Osteoblast (primary cell): ENCODE data around the gene HES4. TPM values are rescaled to one million over a fixed set of nuclear protein-coding genes. Genes with fewer than 3 reads are reported as not detected.
"Not testable (repeated sequence)": the region's sequence is repeated elsewhere in the genome, so short reads cannot be mapped to it uniquely, and the experiment has no call there.

ENCODE experiments used
- DNase-seq: peaks from one replicate; pipeline ENCODE4 v3.0.0; 2011; ENCODE audit warnings: low spot score, mixed read lengths; ENCODE audit not compliant: insufficient read length; ENCODE audit errors: missing footprints
- H2AFZ ChIP-seq: 2 replicates; pipeline ENCODE4 v1.6.0; 2011; ENCODE audit warnings: mild to moderate bottlenecking, low read length
- H3K27ac ChIP-seq: 2 replicates; pipeline ENCODE4 v1.5.1; 2011; ENCODE audit warnings: mild to moderate bottlenecking, low read depth, low read length, moderate library complexity
- H3K27me3 ChIP-seq: 2 replicates; pipeline ENCODE4 v1.6.0; 2012; ENCODE audit warnings: mild to moderate bottlenecking, control low read depth, inconsistent platforms, low read length, moderate library complexity; ENCODE audit not compliant: insufficient read depth
- H3K36me3 ChIP-seq: 2 replicates; pipeline ENCODE4 v1.5.1; 2011; ENCODE audit warnings: mild to moderate bottlenecking, low read length, control low read depth, moderate library complexity; ENCODE audit not compliant: insufficient read depth
- H3K4me1 ChIP-seq: 2 replicates; pipeline ENCODE4 v1.5.1; 2011; ENCODE audit warnings: mild to moderate bottlenecking, low read length, control low read depth, moderate library complexity; ENCODE audit not compliant: insufficient read depth
- H3K4me2 ChIP-seq: 2 replicates; pipeline ENCODE4 v1.6.0; 2011; ENCODE audit warnings: mild to moderate bottlenecking, low read length; ENCODE audit not compliant: insufficient read depth
- H3K4me3 ChIP-seq: fragments of 200-600 bp; sonication (generic); 3 replicates; pipeline ENCODE4 v1.5.1; 2012; ENCODE audit warnings: mild to moderate bottlenecking, low read length, inconsistent platforms; ENCODE audit not compliant: insufficient read depth
- H3K79me2 ChIP-seq: 2 replicates; pipeline ENCODE4 v1.6.0; 2012; ENCODE audit warnings: mild to moderate bottlenecking, low read length, control low read depth, inconsistent platforms; ENCODE audit not compliant: insufficient read depth
- H3K9me3 ChIP-seq: 2 replicates; pipeline ENCODE4 v1.5.1; 2011; ENCODE audit warnings: low read depth, low read length, control low read depth
- H4K20me1 ChIP-seq: 2 replicates; pipeline ENCODE4 v1.6.0; 2012; ENCODE audit warnings: mild to moderate bottlenecking, low read length, control low read depth; ENCODE audit not compliant: insufficient read depth
- total RNA-seq: library from RNA; depleted of rRNA; stranded (reverse); fragments of >200 nt; gene quantifications from 2 replicates; pipeline ENCODE4 v1.2.3, GENCODE V29; 2012
- TF ChIP-seq, protein P1 (sequence below): IDR thresholded peaks from 2 replicates; pipeline ENCODE4 v1.5.1; 2011; ENCODE audit warnings: mild to moderate bottlenecking, low read depth, low read length, moderate library complexity; ENCODE audit errors: extremely low read depth

The HES4 gene
- total RNA-seq, 1 donor, result 0.72 TPM

DNA sequence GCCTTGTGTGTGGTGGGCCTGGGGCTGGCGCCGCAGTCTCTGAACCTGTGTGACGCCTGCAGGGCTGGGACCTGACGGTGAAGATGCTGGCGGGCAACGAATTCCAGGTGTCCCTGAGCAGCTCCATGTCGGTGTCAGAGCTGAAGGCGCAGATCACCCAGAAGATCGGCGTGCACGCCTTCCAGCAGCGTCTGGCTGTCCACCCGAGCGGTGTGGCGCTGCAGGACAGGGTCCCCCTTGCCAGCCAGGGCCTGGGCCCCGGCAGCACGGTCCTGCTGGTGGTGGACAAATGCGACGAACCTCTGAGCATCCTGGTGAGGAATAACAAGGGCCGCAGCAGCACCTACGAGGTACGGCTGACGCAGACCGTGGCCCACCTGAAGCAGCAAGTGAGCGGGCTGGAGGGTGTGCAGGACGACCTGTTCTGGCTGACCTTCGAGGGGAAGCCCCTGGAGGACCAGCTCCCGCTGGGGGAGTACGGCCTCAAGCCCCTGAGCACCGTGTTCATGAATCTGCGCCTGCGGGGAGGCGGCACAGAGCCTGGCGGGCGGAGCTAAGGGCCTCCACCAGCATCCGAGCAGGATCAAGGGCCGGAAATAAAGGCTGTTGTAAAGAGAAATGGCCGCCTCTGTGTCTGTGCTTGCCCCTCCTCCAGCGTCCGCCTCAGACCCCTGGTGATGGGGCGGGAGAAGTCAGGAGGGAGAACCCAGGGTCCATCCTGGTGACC is 14.2 kb upstream of the HES4 start:
- peak overlapping the region; percentile 99 for H2AFZ ChIP-seq
- TF ChIP-seq, protein P1, sequence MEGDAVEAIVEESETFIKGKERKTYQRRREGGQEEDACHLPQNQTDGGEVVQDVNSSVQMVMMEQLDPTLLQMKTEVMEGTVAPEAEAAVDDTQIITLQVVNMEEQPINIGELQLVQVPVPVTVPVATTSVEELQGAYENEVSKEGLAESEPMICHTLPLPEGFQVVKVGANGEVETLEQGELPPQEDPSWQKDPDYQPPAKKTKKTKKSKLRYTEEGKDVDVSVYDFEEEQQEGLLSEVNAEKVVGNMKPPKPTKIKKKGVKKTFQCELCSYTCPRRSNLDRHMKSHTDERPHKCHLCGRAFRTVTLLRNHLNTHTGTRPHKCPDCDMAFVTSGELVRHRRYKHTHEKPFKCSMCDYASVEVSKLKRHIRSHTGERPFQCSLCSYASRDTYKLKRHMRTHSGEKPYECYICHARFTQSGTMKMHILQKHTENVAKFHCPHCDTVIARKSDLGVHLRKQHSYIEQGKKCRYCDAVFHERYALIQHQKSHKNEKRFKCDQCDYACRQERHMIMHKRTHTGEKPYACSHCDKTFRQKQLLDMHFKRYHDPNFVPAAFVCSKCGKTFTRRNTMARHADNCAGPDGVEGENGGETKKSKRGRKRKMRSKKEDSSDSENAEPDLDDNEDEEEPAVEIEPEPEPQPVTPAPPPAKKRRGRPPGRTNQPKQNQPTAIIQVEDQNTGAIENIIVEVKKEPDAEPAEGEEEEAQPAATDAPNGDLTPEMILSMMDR, result no peak
- peak overlapping the region; percentile 99 for H3K4me3 ChIP-seq
- no peaks in the 10 kb centered on the region for H3K79me2 ChIP-seq
- peak; percentile 49 for DNase-seq
- no peaks in the 10 kb centered on the region for H3K9me3 ChIP-seq
- no peaks in the 10 kb centered on the region for H3K36me3 ChIP-seq
- H3K27ac ChIP-seq, result peak overlapping the region; percentile 93
- no peaks in the 10 kb centered on the region for H3K27me3 ChIP-seq
- no peaks in the 10 kb centered on the region for H4K20me1 ChIP-seq
- no peaks in the 10 kb centered on the region for H3K4me1 ChIP-seq
- peak overlapping the region; percentile 96 for H3K4me2 ChIP-seq

DNA sequence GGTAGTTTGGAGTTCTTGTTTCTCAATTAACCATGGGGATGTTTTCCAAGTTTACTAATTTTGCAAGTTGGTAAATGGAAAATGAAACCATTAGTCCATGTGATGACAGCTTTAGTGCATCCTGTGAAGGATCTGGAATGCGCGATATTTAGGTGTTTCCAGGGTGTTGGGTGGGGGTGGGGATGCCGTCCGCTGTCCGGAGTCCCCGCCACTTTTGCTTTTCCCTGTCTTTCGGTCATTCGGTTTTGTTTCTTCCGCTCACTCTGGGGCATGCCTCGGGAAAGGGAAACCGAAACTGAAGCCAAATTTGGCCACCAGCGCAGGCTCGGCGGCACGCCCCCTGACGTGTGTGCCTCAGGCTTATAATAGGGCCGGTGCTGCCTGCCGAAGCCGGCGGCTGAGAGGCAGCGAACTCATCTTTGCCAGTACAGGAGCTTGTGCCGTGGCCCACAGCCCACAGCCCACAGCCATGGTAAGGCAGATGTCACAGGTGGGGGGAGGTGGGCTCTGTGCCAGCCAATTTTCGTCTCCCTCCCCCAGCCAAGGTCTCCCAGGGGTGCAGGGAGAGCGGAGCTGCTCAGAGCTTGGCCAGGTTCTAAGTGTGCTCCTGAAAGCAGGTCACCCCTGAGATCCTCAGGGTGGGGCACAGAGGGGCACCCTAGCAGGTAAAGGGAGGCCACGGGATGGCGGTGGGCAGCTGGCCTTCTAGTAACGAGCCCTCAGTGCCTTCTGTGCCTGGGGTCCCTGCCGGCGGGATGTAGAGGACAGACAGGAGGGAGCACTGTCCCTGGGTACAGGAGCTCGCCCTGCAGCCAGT is 13.4 kb upstream of the HES4 start, which contains the start of gene ISG15:
Gene ISG15, plus strand, starts transcription at position 393 of the 817 bp plus-strand sequence. Its CDS starts 77 bp downstream, at position 470.
- TF ChIP-seq, protein P1, result no peak
- Histone ChIP-seq H3K79me2 (no peaks in the 10 kb centered on the region), H3K27ac (peak within 1 kb of the TSS; percentile 93), H3K36me3 (no peaks in the 10 kb centered on the region), H4K20me1 (no peaks in the 10 kb centered on the region), H3K9me3 (no peaks in the 10 kb centered on the region), H3K4me3 (peak within 1 kb of the TSS; percentile 99), H3K27me3 (no peaks in the 10 kb centered on the region), H3K4me2 (peak within 1 kb of the TSS; percentile 96), H2AFZ (peak within 1 kb of the TSS; percentile 99), H3K4me1 (no peaks in the 10 kb centered on the region)
- peak; percentile 98 for DNase-seq

DNA sequence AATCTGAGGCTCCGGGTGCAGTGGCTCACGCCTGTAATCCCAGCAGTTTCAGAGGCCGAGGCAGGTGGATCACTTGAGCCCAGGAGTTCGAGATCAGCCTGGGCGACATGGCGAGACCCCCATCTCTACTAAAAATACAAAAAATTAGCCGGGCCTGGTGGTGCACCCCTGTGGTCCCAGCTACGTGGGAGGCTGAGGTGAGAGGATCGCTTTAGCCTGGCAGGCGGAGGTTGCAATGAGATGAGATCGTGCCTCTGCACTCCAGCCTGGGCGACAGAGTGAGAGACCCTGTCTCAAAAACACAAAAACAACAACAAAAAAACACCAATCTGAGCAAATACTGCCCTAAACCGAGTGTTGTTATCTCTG is 12.8 kb upstream of the HES4 start:
- H3K36me3 ChIP-seq, H3K79me2 ChIP-seq, H4K20me1 ChIP-seq, H3K9me3 ChIP-seq, DNase-seq, H3K4me1 ChIP-seq, H3K27me3 ChIP-seq: not testable (repeated sequence)
- peak overlapping the region; percentile 96 for H3K4me2 ChIP-seq
- peak overlapping the region; percentile 99 for H2AFZ ChIP-seq
- peak overlapping the region; percentile 99 for H3K4me3 ChIP-seq
- peak overlapping the region; percentile 93 for H3K27ac ChIP-seq

DNA sequence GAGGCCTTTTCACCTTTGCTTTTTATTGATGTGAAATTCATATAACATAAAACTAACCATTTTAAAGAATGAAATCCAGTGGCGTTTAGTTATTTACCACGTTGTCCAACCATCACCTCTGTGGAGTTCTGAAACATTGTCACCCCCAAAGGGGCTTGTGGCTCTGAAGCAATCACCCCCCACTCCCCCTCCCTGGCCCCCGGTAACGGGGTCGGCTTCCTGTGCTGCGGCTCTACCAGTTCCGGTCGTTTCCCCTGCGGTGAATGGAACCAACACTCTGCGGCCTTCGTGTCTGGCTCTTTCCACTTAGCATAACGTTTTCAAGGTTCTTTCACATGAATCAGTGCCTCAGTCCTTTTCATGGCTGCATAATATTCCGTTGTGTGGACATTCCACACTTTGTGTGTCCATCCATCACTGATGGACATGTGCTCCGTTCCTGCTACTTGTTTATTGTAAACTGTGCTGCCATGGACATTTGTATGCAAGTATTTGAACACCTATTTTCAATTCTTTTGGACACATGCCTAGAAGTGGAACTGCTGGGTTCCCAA is 11.6 kb upstream of the HES4 start:
- H3K4me3 ChIP-seq, result no peak overlapping the region
- H3K27ac ChIP-seq, result no peak overlapping the region
- TF ChIP-seq, protein P1, result no peak
- no peak for DNase-seq
- H3K4me1 ChIP-seq, result no peaks in the 10 kb centered on the region
- no peak overlapping the region for H2AFZ ChIP-seq
- no peaks in the 10 kb centered on the region for H3K9me3 ChIP-seq
- H4K20me1 ChIP-seq, result no peaks in the 10 kb centered on the region
- H3K4me2 ChIP-seq, result no peak overlapping the region
- H3K27me3 ChIP-seq, result no peaks in the 10 kb centered on the region
- no peaks in the 10 kb centered on the region for H3K79me2 ChIP-seq
- H3K36me3 ChIP-seq, result no peaks in the 10 kb centered on the region

DNA sequence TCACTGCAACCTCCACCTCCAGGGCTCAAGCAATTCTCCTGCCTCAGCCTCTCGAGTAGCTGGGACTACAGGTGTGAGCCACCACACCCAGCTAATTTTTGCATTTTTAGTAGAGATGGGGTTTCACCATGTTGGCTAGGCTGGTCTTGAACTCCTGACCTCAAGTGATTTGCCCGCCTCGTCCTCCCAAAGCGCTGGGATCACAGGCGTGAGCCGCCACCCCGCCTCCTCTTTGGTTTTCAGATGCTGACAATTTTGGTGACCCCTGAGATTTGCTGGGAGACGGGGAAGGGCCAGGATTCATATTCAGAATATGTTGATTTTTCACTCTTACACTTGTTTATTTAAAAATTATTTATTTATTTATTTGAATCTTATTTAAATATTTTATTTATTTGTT is 10.2 kb upstream of the HES4 start:
- H3K79me2 ChIP-seq, H2AFZ ChIP-seq, H3K4me3 ChIP-seq, H3K4me2 ChIP-seq, H3K9me3 ChIP-seq, H3K4me1 ChIP-seq, H3K27ac ChIP-seq, DNase-seq, H3K36me3 ChIP-seq, H4K20me1 ChIP-seq, H3K27me3 ChIP-seq: not testable (repeated sequence)
